ENCODE results near the gene BRK1. TPM values are rescaled to one million over a fixed set of nuclear protein-coding genes. Genes with fewer than 3 reads are reported as not detected.
A peak's percentile ranks its signal among the peaks of the same experiment; 100 is the strongest.

BRK1 gene
- polyA plus RNA-seq, 1 of the 3 experiments (the other 2 are of a cell fraction) = 211 TPM

DNA sequence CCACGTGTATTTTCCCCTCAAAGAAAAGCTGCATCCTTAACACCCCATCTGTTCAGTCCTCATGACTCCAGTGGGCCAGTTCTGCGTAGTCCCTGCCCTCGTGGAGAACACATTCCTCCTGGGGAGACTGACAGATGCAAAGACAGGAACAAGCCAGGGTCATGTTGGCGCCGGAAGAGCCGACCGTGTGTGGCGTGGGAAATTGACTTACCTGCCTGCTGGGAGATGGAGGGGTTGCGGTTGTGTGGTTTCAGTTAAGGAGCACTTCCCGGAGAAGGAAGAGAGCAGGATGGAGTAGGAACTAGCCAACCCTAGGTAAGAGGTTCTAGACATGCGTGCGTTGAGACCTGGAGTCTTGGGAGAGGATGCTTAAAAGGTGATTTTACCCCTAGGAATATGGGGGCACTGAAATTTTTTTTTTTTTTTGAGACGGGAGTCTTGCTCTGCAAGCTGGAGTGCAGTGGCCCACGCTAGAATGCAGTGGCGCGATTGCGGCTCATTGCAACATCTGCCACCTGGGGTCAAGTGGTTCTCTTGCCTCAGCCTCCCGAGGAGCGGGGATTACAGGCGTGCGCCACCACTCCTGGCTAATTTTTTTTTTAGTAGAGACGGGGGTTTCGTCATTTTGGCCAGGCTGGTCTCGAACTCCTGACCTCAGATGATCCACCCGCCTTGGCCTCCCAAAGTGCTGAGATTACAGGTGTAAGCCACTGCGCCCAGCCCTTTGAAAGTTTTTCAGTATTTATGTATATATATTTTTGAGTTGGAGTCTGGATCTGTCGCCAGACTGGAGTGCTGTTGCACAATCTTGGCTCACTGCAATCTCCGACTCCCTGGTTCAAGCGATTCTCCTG lies 27.5 kb downstream of the BRK1 start:
- Histone ChIP-seq H3K9ac (peak overlapping the region; percentile 89; the same call in 1 of the 2 replicates), H3K4me3 (ENCODE audit: low read depth in 2 of 2, low read length in 1 of 2) (peak overlapping the region; percentile 63 to 72), H2AFZ (ENCODE audit: low read depth) (no peak overlapping the region), H4K20me1 (ENCODE audit: insufficient read depth) (peaks cover 37% of the 10 kb centered on the region), H3K9me3 (no peaks in the 10 kb centered on the region), H3K4me1 (ENCODE audit: control insufficient read depth in 1 of 2, insufficient read depth in 2 of 2, low read depth in 1 of 2, low read length in 1 of 2) (peaks cover 4% of the 10 kb centered on the region in 2 experiments; a peak in 1 of 4 replicates), H3K27ac (ENCODE audit: low read depth in 2 of 2, low read length in 1 of 2) (peak overlapping the region in 1 of 2 experiments; percentile 83; a peak in 1 of 4 replicates), H3K79me2 (ENCODE audit: insufficient read depth) (peaks cover 61% of the 10 kb centered on the region), H3K36me3 (replicated peaks in 1 of 2; ENCODE audit: control insufficient read depth in 1 of 2, insufficient read depth in 2 of 2, low read length in 1 of 2) (peaks cover 0 to 24% of the 10 kb centered on the region in 2 experiments), H3K9me2 (no peaks in the 10 kb centered on the region), H3K4me2 (peak overlapping the region; percentile 98), H3F3A (replicated peaks; ENCODE audit: insufficient read depth) (peaks cover 4% of the 10 kb centered on the region), H3K27me3 (ENCODE audit: insufficient read depth) (no peaks in the 10 kb centered on the region)
- peak; percentile 24 for DNase-seq
- TF ChIP-seq TAF1 (IDR thresholded peaks at IDR 0.05; ENCODE audit: borderline replicate concordance, low read depth, low read length) (no peak), GABPA (IDR thresholded peaks at IDR 0.05; ENCODE audit: low read depth) (no peak), MXI1 (IDR thresholded peaks at IDR 0.05; ENCODE audit: low read depth, low read length) (0 out of 2 replicates have a peak, but pooled peaks have one; percentile 27)
- TF ChIP-seq, protein P1, sequence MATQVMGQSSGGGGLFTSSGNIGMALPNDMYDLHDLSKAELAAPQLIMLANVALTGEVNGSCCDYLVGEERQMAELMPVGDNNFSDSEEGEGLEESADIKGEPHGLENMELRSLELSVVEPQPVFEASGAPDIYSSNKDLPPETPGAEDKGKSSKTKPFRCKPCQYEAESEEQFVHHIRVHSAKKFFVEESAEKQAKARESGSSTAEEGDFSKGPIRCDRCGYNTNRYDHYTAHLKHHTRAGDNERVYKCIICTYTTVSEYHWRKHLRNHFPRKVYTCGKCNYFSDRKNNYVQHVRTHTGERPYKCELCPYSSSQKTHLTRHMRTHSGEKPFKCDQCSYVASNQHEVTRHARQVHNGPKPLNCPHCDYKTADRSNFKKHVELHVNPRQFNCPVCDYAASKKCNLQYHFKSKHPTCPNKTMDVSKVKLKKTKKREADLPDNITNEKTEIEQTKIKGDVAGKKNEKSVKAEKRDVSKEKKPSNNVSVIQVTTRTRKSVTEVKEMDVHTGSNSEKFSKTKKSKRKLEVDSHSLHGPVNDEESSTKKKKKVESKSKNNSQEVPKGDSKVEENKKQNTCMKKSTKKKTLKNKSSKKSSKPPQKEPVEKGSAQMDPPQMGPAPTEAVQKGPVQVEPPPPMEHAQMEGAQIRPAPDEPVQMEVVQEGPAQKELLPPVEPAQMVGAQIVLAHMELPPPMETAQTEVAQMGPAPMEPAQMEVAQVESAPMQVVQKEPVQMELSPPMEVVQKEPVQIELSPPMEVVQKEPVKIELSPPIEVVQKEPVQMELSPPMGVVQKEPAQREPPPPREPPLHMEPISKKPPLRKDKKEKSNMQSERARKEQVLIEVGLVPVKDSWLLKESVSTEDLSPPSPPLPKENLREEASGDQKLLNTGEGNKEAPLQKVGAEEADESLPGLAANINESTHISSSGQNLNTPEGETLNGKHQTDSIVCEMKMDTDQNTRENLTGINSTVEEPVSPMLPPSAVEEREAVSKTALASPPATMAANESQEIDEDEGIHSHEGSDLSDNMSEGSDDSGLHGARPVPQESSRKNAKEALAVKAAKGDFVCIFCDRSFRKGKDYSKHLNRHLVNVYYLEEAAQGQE (IDR thresholded peaks at IDR 0.05; ENCODE audit: low read depth, low read length) = no peak
- 84% methylated on average over 29 of the region's 29 CpGs for WGBS (ENCODE audit: low lambda C conversion rate)
- ChIA-PET POLR2A (no interaction called here), CTCF (interaction anchor here (1.0 kb wide), 1 partner anchor 22 kb away, joined by 4 read pairs; no protein-coding TSS in a partner anchor)

DNA sequence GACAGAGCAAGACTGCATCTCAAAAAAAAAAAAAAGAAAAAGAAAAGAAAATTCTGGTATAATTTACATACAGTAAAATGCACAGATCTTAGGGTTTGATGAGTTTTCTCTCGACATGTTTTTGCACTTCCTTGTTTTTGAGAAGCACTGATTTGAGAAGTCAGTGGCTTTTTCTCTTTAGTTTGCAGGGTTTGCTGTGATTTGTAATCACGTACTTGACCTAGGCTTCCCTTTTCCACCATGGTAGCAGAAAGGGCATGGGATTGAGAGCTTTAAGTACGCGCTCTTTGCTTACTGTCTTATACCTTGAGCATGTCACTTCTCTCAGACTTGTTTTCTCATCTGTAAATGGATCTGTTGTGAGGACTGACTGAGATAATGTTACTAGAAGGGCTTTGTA lies 30.2 kb downstream of the BRK1 start:
- WGBS (ENCODE audit: low lambda C conversion rate) = 96% methylated on average over 4 of the region's 4 CpGs
- H3K9me2 ChIP-seq = no peaks in the 10 kb centered on the region
- POLR2A ChIA-PET = no interaction called here
- no peak overlapping the region for H3K9ac ChIP-seq
- no peaks in the 10 kb centered on the region for H3K27me3 ChIP-seq (ENCODE audit: insufficient read depth)
- H3K36me3 ChIP-seq (replicated peaks in 1 of 2; ENCODE audit: control insufficient read depth in 1 of 2, insufficient read depth in 2 of 2, low read length in 1 of 2) = peaks cover 12 to 40% of the 10 kb centered on the region in 2 experiments
- H3K4me1 ChIP-seq (ENCODE audit: control insufficient read depth in 1 of 2, insufficient read depth in 2 of 2, low read depth in 1 of 2, low read length in 1 of 2) = peaks cover 4% of the 10 kb centered on the region in 2 experiments; a peak in 1 of 4 replicates
- H4K20me1 ChIP-seq (ENCODE audit: insufficient read depth) = peaks cover 37% of the 10 kb centered on the region
- H3K4me2 ChIP-seq = no peak overlapping the region
- peaks cover 4% of the 10 kb centered on the region for H3F3A ChIP-seq (replicated peaks; ENCODE audit: insufficient read depth)
- H2AFZ ChIP-seq (ENCODE audit: low read depth) = no peak overlapping the region
- H3K79me2 ChIP-seq (ENCODE audit: insufficient read depth) = peaks cover 83% of the 10 kb centered on the region
- no peak for TF ChIP-seq SMC3 (IDR thresholded peaks at IDR 0.05; ENCODE audit: low read depth, low read length)
- TF ChIP-seq JUND (IDR thresholded peaks at IDR 0.05) = no peak
- no peak for TF ChIP-seq EP300 (IDR thresholded peaks at IDR 0.05; ENCODE audit: borderline replicate concordance in 1 of 2, low read depth in 1 of 2, low read length in 1 of 2)
- TF ChIP-seq GABPA (IDR thresholded peaks at IDR 0.05; ENCODE audit: low read depth) = no peak
- TF ChIP-seq MXI1 (IDR thresholded peaks at IDR 0.05; ENCODE audit: low read depth, low read length) = no peak
- TF ChIP-seq, protein P2, sequence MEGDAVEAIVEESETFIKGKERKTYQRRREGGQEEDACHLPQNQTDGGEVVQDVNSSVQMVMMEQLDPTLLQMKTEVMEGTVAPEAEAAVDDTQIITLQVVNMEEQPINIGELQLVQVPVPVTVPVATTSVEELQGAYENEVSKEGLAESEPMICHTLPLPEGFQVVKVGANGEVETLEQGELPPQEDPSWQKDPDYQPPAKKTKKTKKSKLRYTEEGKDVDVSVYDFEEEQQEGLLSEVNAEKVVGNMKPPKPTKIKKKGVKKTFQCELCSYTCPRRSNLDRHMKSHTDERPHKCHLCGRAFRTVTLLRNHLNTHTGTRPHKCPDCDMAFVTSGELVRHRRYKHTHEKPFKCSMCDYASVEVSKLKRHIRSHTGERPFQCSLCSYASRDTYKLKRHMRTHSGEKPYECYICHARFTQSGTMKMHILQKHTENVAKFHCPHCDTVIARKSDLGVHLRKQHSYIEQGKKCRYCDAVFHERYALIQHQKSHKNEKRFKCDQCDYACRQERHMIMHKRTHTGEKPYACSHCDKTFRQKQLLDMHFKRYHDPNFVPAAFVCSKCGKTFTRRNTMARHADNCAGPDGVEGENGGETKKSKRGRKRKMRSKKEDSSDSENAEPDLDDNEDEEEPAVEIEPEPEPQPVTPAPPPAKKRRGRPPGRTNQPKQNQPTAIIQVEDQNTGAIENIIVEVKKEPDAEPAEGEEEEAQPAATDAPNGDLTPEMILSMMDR (IDR thresholded peaks at IDR 0.05) = no peak
- no peak for TF ChIP-seq EZH2phosphoT487 (IDR thresholded peaks at IDR 0.05; ENCODE audit: borderline replicate concordance, low read depth)
- no peak for TF ChIP-seq ELF1 (IDR thresholded peaks at IDR 0.05)
- no peak for TF ChIP-seq ZBTB33 (IDR thresholded peaks at IDR 0.05; ENCODE audit: borderline replicate concordance, low read depth)
- TF ChIP-seq NRF1 (IDR thresholded peaks at IDR 0.05; ENCODE audit: low read depth, low read length) = no peak
- TF ChIP-seq SIN3A (IDR thresholded peaks at IDR 0.05; ENCODE audit: borderline replicate concordance, low read depth, low read length) = no peak
- TF ChIP-seq MAX (IDR thresholded peaks at IDR 0.05; ENCODE audit: low read depth) = no peak
- H3K27ac ChIP-seq (ENCODE audit: low read depth in 2 of 2, low read length in 1 of 2) = no peak overlapping the region
- no peaks in the 10 kb centered on the region for H3K9me3 ChIP-seq
- no peak overlapping the region for H3K4me3 ChIP-seq (ENCODE audit: low read depth in 2 of 2, low read length in 1 of 2)
- CTCF ChIA-PET = interaction anchor here (0.6 to 1.2 kb wide), 2 partner anchors 25 to 136 kb away, joined by 3 read pairs; no protein-coding TSS in a partner anchor
- no peak for DNase-seq
